Endothelial cell of umbilical vein (primary cell): ENCODE measurements around the gene LMAN2L. TPM values are rescaled to one million over a fixed set of nuclear protein-coding genes. Genes with fewer than 3 reads are reported as not detected.
"Not testable (repeated sequence)": the region's sequence is repeated elsewhere in the genome, so short reads cannot be mapped to it uniquely, and the experiment has no call there.

Experiments used
- BruUV-seq: library from RNA; stranded (reverse); fragments of 400-500 nt; replicated peaks from 2 replicates; lab custom pipeline; 2021; lab: Mats Ljungman, UMichigan
- CTCF ChIA-PET: fragments of 300-600, 350-600 bp; sonication (Branson Sonifier 250); formaldehyde crosslinking; loops from one replicate; lab custom pipeline; 2021; ENCODE audit warnings: antibody characterized with exemption, inconsistent platforms; lab: Charles Lee
- POLR2A ChIA-PET: fragments of 300-600, 350-600 bp; sonication (Branson Sonifier 250); formaldehyde crosslinking; loops from one replicate; lab custom pipeline; 2021; ENCODE audit warnings: antibody characterized with exemption, inconsistent platforms; lab: Charles Lee
- DNase-seq: peaks from one replicate; pipeline ENCODE4 v3.0.0-alpha.2; 2011; ENCODE audit warnings: low read depth, low spot score
- FAIRE-seq: peaks from 2 replicates; lab custom pipeline; 2011; peaks lifted over from hg19 to GRCh38; lab: Jason Lieb, UNC
- H2AFZ ChIP-seq: 2 replicates; pipeline ENCODE4 v1.6.0; 2012; ENCODE audit warnings: low read depth, low read length, control low read depth, inconsistent platforms
- H3K27ac ChIP-seq: 2 replicates; pipeline ENCODE4 v1.5.1; 2011; ENCODE audit warnings: low read depth, mild to moderate bottlenecking, control low read depth, low read length, moderate library complexity; ENCODE audit not compliant: insufficient read depth
- H3K27me3 ChIP-seq, 2 experiments: 2 replicates each; pipeline versions ENCODE4 v1.6.0 to v1.6.1; 2011; ENCODE audit warnings: low read length in 2 of 2, mixed read lengths in 1 of 2; ENCODE audit not compliant: control insufficient read depth in 2 of 2, insufficient read depth in 2 of 2
- H3K36me3 ChIP-seq, 2 experiments: 2 replicates in 1 of 2; 3 replicates in 1 of 2; pipeline ENCODE4 v1.5.1; 2011; ENCODE audit warnings: low read length in 2 of 2, mild to moderate bottlenecking in 1 of 2, moderate library complexity in 1 of 2; ENCODE audit not compliant: control insufficient read depth in 2 of 2, insufficient read depth in 2 of 2; ENCODE audit errors: extremely low read depth in 1 of 2
- H3K4me1 ChIP-seq: 3 replicates; pipeline ENCODE4 v1.5.1; 2011; ENCODE audit warnings: mild to moderate bottlenecking, low read length; ENCODE audit not compliant: control insufficient read depth, insufficient read depth; ENCODE audit errors: extremely low read depth
- H3K4me2 ChIP-seq: 2 replicates; pipeline ENCODE4 v1.6.1; 2011; ENCODE audit warnings: low read length, control low read depth, mixed read lengths; ENCODE audit not compliant: insufficient read depth
- H3K4me3 ChIP-seq, 3 experiments: fragments of 200-600 bp in 1 of 3; sonication (generic), shearing (Covaris generic) in 1 of 3; replicated peaks in 1 of 3; 2 replicates each; pipeline ENCODE4 v1.5.1; 2011 to 2016; ENCODE audit warnings: control low read depth in 3 of 3, low read length in 3 of 3, mild to moderate bottlenecking in 2 of 3, inconsistent platforms in 1 of 3, low read depth in 1 of 3, moderate library complexity in 1 of 3; ENCODE audit not compliant: insufficient read depth in 1 of 3
- H3K79me2 ChIP-seq: 2 replicates; pipeline ENCODE4 v1.6.0; 2012; ENCODE audit warnings: low read length, inconsistent platforms; ENCODE audit not compliant: control insufficient read depth, insufficient read depth
- H3K9ac ChIP-seq: replicated peaks from 2 replicates; pipeline ENCODE3; 2011; ENCODE audit warnings: low read length, control low read depth; ENCODE audit not compliant: insufficient read depth; ENCODE audit errors: extremely low read depth
- H3K9me1 ChIP-seq: replicated peaks from 3 replicates; pipeline ENCODE4 v1.6.0; 2011; ENCODE audit warnings: mild to moderate bottlenecking, low read length; ENCODE audit not compliant: control insufficient read depth, insufficient read depth; ENCODE audit errors: extremely low read depth
- H3K9me3 ChIP-seq: replicated peaks from 2 replicates; pipeline ENCODE4 v1.5.1; 2012; ENCODE audit warnings: low read length, inconsistent platforms; ENCODE audit not compliant: control insufficient read depth, insufficient read depth
- H4K20me1 ChIP-seq: replicated peaks from 2 replicates; pipeline ENCODE3; 2011; ENCODE audit warnings: mild to moderate bottlenecking, low read length; ENCODE audit not compliant: control insufficient read depth, insufficient read depth; ENCODE audit errors: extremely low read depth
- POLR2A ChIP-seq: IDR thresholded peaks from 2 replicates; pipeline ENCODE4 v1.6.1; 2012; ENCODE audit warnings: low read depth, mild to moderate bottlenecking, control low read depth, low read length
- dilution Hi-C: fragments of 300-500 bp; cut with MboI; formaldehyde crosslinking; loops from one replicate; pipeline ENCODE4 v1.15.0; 2019; ENCODE audit warnings: low sequenced_read_pairs; ENCODE audit not compliant: extremely low pct_ligation_motif_present
- intact Hi-C: fragments of 100-400 bp; cut with micrococcal nuclease; formaldehyde crosslinking; loops from one replicate; pipeline ENCODE4 v1.10.0; 2022
- polyA plus RNA-seq, 4 experiments: library from polyadenylated mRNA; depleted of rRNA in 3 of 4; stranded (reverse) in 3 of 4; unstranded in 1 of 4; fragments of >200 nt; gene quantifications; 2 replicates each; pipeline versions ENCODE4 v1.2.1 to v1.2.3, GENCODE V29; 2011 to 2012; ENCODE audit warnings: missing spikeins in 1 of 4
- total RNA-seq: library from RNA; stranded (reverse); gene quantifications from 2 replicates; pipeline ENCODE4 v1.2.3, GENCODE V29; 2021

Gene LMAN2L
- total and polyA plus RNA-seq, 2 donors (not counting 3 experiments of a cell fraction or from before 2014, with no cell fraction given) = 15.4 to 20.5 TPM

DNA sequence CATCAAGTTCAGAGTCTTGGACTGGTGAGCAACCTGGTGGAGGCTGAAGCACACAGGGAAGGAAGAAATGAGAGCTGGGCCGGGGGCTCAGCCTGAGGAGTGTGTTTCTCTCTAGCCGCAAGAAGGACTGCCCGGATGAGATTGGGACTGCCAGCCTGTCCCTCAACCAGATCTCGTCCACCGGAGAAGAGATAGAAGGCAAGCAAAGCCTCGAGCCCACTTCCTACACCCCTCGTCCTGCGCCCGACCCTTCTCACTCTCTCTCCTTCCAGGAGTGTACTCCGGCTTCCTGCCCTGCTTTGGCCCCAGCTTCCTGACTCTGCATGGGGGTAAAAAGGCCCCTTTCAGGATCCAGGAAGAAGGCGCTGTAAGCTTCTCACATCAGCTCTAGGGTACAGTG lies 71.1 kb downstream of the LMAN2L start:
- Histone ChIP-seq H3K36me3 (no peaks in the 10 kb centered on the region), H3K4me3 (no peak overlapping the region), H3K79me2 (no peaks in the 10 kb centered on the region), H4K20me1 (no peaks in the 10 kb centered on the region), H2AFZ (no peak overlapping the region), H3K27ac (no peak overlapping the region), H3K9me1 (no peaks in the 10 kb centered on the region), H3K27me3 (no peaks in the 10 kb centered on the region), H3K9me3 (no peaks in the 10 kb centered on the region), H3K4me2 (no peak overlapping the region), H3K9ac (no peak overlapping the region), H3K4me1 (peaks cover 7% of the 10 kb centered on the region)
- no TSS peak for BruUV-seq
- TF ChIP-seq POLR2A = no peak
- ChIA-PET POLR2A (no interaction called here), CTCF (no interaction called here)
- dilution Hi-C loops = no loop called here
- FAIRE-seq (no peak), DNase-seq (no peak)
- intact Hi-C loops = no loop called here

DNA sequence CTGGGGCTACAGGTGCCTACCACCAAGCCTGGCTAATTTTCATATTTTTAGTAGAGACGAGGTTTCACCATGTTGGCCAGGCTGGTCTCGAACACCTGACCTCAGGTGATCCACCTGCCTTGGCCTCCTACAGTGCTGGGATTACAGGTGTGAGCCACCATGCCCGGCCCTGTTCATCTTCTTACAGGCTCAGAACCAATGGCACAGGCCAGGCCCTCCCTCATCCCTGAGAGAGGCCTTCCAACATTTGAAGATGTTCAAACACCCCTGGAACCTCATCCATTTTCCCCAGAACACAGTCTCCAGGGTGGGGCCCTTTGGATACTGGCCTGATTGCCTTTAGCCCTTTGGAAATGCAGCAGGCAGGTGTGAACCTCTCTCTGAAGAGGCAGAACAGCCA lies 74.1 kb downstream of the LMAN2L start:
- BruUV-seq, H3K79me2 ChIP-seq, H3K9me3 ChIP-seq, H3K4me3 ChIP-seq, H3K9ac ChIP-seq, FAIRE-seq, intact Hi-C loops, H3K4me2 ChIP-seq, H3K27me3 ChIP-seq, H3K4me1 ChIP-seq, H3K9me1 ChIP-seq, H3K27ac ChIP-seq, DNase-seq, H3K36me3 ChIP-seq, H2AFZ ChIP-seq, dilution Hi-C loops, H4K20me1 ChIP-seq: not testable (repeated sequence)
- CTCF ChIA-PET = interaction anchor here (1.2 kb wide), 1 partner anchor 14 kb away, joined by 3 read pairs; no protein-coding TSS in a partner anchor
- POLR2A ChIA-PET = interaction anchor here (0.6 to 1.5 kb wide), 2 partner anchors 18 to 28 kb away, joined by 3 to 5 read pairs; partner anchors contain the start of gene KANSL3
